Neural cell (in vitro differentiated cells): ENCODE data around the gene CEP350. TPM values are rescaled to one million over a fixed set of nuclear protein-coding genes. Genes with fewer than 3 reads are reported as not detected.

Source experiments
- H2AFZ ChIP-seq: fragments of 200-600, 300-800 bp; sonication (generic), shearing (Covaris generic); 2 replicates; pipeline ENCODE4 v1.6.0; 2014; ENCODE audit warnings: low read depth, mild to moderate bottlenecking, antibody characterized with exemption, low read length, moderate library complexity
- H3F3A ChIP-seq: fragments of 200-600 bp; shearing (Covaris generic); 2 replicates; pipeline ENCODE4 v1.6.1; 2016; ENCODE audit warnings: mild to moderate bottlenecking, moderate library complexity, mixed read lengths, antibody characterized with exemption, low read length; ENCODE audit not compliant: insufficient read depth, poor library complexity, severe bottlenecking
- H3K27ac ChIP-seq: fragments of 200-600, 300-800 bp; sonication (generic), shearing (Covaris generic); 2 replicates; pipeline ENCODE4 v1.5.1; 2014; ENCODE audit warnings: mild to moderate bottlenecking, low read length, moderate library complexity
- H3K27me3 ChIP-seq: fragments of 300-800, 200-600 bp; sonication (generic), shearing (Covaris generic); 2 replicates; pipeline ENCODE4 v1.6.0; 2014; ENCODE audit warnings: mild to moderate bottlenecking, low read depth, low read length, moderate library complexity; ENCODE audit not compliant: insufficient read depth
- H3K36me3 ChIP-seq: fragments of 300-800, 200-600 bp; sonication (generic), shearing (Covaris generic); 2 replicates; pipeline ENCODE4 v1.5.1; 2014; ENCODE audit warnings: mild to moderate bottlenecking, antibody characterized with exemption, low read length, moderate library complexity; ENCODE audit not compliant: insufficient read depth
- H3K4me2 ChIP-seq: fragments of 300-800, 200-600 bp; sonication (generic), shearing (Covaris generic); 2 replicates; pipeline ENCODE4 v1.6.0; 2014; ENCODE audit warnings: mild to moderate bottlenecking, low read length
- H3K4me3 ChIP-seq: fragments of 300-800, 200-600 bp; sonication (generic), shearing (Covaris generic); 2 replicates; pipeline ENCODE4 v1.5.1; 2014; ENCODE audit warnings: mild to moderate bottlenecking, low read length, moderate library complexity
- H3K79me2 ChIP-seq: fragments of 200-600 bp; shearing (Covaris generic); replicated peaks from 2 replicates; pipeline ENCODE4 v1.6.0; 2014; ENCODE audit warnings: mild to moderate bottlenecking, low read length, moderate library complexity; ENCODE audit not compliant: insufficient read depth
- H3K9ac ChIP-seq: fragments of 300-800, 200-600 bp; sonication (generic), shearing (Covaris generic); 2 replicates; pipeline ENCODE4 v1.6.1; 2016; ENCODE audit warnings: mild to moderate bottlenecking, low read length, mixed read lengths
- H3K9me2 ChIP-seq: fragments of 200-600 bp; shearing (Covaris generic); 2 replicates; pipeline ENCODE4 v1.6.1; 2016; ENCODE audit warnings: mild to moderate bottlenecking, low read length, mixed read lengths; ENCODE audit not compliant: insufficient read depth
- H3K9me3 ChIP-seq: fragments of 200-600, 300-800 bp; sonication (generic), shearing (Covaris generic); 2 replicates; pipeline ENCODE4 v1.6.1; 2016; ENCODE audit warnings: mild to moderate bottlenecking, mixed run types, low read length, moderate library complexity, mixed read lengths
- H4K20me1 ChIP-seq: fragments of 200-600 bp; shearing (Covaris generic); 2 replicates; pipeline ENCODE4 v1.6.1; 2016; ENCODE audit warnings: mild to moderate bottlenecking, mixed run types; ENCODE audit not compliant: insufficient read depth
- EP300 ChIP-seq: fragments of 450-650 bp; conservative IDR thresholded peaks from 2 replicates; pipeline ENCODE4 v1.6.1; 2014; ENCODE audit warnings: antibody characterized with exemption, mild to moderate bottlenecking, moderate library complexity; ENCODE audit not compliant: poor library complexity, severe bottlenecking
- EZH2 ChIP-seq: fragments of 200-600, 300-800 bp; shearing (Covaris generic), sonication (generic); IDR thresholded peaks from 2 replicates; pipeline ENCODE4 v1.6.1; 2014; ENCODE audit warnings: antibody characterized with exemption, low read length, borderline replicate concordance, mild to moderate bottlenecking; ENCODE audit not compliant: insufficient read depth, poor library complexity, severe bottlenecking
- MXI1 ChIP-seq: fragments of 450-650 bp; conservative IDR thresholded peaks from 2 replicates; pipeline ENCODE4 v1.6.1; 2014; ENCODE audit warnings: antibody characterized with exemption, mild to moderate bottlenecking; ENCODE audit not compliant: poor library complexity, severe bottlenecking
- POLR2AphosphoS5 ChIP-seq: IDR thresholded peaks from 2 replicates; pipeline ENCODE4 v1.6.1; 2012
- RAD21 ChIP-seq: fragments of 450-650 bp; conservative IDR thresholded peaks from 2 replicates; pipeline ENCODE4 v1.6.1; 2014; ENCODE audit warnings: antibody characterized with exemption, mild to moderate bottlenecking, moderate library complexity
- SMC3 ChIP-seq: fragments of 450-650 bp; conservative IDR thresholded peaks from 2 replicates; pipeline ENCODE4 v1.6.1; 2014; ENCODE audit warnings: antibody characterized with exemption, mild to moderate bottlenecking, moderate library complexity; ENCODE audit not compliant: poor library complexity
- TAF1 ChIP-seq: IDR thresholded peaks from 2 replicates; pipeline ENCODE4 v1.6.1; 2012; ENCODE audit warnings: low read depth
- polyA plus RNA-seq: library from polyadenylated mRNA; depleted of rRNA; stranded (reverse); fragments of >200 nt; gene quantifications from 2 replicates; pipeline ENCODE4 v1.2.3, GENCODE V29; 2014
- TF ChIP-seq, protein P1 (sequence below): IDR thresholded peaks from 2 replicates; pipeline ENCODE4 v1.6.1; 2012; ENCODE audit warnings: borderline replicate concordance
- TF ChIP-seq, protein P2 (sequence below): fragments of 450-650 bp; IDR thresholded peaks from 2 replicates; pipeline ENCODE4 v1.5.1; 2014; ENCODE audit warnings: antibody characterized with exemption, mild to moderate bottlenecking, moderate library complexity; ENCODE audit not compliant: poor library complexity, severe bottlenecking

The CEP350 gene
- polyA plus RNA-seq, 1 donor from 2014 or later = 28.1 TPM

DNA sequence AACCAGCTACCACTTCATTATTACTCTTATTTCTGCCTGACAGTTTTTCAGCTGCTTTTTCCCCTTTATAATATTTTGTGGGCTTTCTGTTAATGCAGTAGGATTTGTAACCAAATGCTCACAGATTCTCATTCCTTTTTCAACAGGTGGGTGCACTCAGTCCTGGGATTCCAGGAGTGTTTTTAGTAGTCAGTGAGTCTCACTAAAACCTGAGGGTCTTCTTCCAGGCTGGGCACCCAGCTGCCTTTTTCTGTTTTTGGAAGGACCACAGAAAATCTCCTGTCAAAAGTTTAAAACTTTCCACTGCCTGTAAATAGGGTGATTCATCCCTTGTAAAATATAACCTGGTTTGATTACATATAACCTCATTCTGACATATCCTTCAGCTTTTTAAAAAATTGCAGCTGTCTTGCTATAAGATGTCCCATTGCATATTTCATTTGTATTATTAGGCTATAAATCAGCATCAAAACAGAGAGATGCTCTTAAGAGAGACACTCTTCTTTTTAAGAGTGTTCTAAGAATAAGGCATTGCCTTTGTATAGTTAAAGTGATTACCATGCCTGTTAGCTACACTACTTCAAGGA, 16.8 kb upstream of the CEP350 start:
- no peaks in the 10 kb centered on the region for H3K79me2 ChIP-seq
- H3K27me3 ChIP-seq = no peaks in the 10 kb centered on the region
- no peaks in the 10 kb centered on the region for H3K9me2 ChIP-seq
- H3K9ac ChIP-seq = no peak overlapping the region
- no peak for TF ChIP-seq EP300
- TF ChIP-seq TAF1 = no peak
- no peak for TF ChIP-seq MXI1
- TF ChIP-seq, protein P1, sequence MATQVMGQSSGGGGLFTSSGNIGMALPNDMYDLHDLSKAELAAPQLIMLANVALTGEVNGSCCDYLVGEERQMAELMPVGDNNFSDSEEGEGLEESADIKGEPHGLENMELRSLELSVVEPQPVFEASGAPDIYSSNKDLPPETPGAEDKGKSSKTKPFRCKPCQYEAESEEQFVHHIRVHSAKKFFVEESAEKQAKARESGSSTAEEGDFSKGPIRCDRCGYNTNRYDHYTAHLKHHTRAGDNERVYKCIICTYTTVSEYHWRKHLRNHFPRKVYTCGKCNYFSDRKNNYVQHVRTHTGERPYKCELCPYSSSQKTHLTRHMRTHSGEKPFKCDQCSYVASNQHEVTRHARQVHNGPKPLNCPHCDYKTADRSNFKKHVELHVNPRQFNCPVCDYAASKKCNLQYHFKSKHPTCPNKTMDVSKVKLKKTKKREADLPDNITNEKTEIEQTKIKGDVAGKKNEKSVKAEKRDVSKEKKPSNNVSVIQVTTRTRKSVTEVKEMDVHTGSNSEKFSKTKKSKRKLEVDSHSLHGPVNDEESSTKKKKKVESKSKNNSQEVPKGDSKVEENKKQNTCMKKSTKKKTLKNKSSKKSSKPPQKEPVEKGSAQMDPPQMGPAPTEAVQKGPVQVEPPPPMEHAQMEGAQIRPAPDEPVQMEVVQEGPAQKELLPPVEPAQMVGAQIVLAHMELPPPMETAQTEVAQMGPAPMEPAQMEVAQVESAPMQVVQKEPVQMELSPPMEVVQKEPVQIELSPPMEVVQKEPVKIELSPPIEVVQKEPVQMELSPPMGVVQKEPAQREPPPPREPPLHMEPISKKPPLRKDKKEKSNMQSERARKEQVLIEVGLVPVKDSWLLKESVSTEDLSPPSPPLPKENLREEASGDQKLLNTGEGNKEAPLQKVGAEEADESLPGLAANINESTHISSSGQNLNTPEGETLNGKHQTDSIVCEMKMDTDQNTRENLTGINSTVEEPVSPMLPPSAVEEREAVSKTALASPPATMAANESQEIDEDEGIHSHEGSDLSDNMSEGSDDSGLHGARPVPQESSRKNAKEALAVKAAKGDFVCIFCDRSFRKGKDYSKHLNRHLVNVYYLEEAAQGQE = no peak
- no peak for TF ChIP-seq EZH2
- no peak for TF ChIP-seq POLR2AphosphoS5
- TF ChIP-seq SMC3 = no peak
- no peak for TF ChIP-seq RAD21
- TF ChIP-seq, protein P2, sequence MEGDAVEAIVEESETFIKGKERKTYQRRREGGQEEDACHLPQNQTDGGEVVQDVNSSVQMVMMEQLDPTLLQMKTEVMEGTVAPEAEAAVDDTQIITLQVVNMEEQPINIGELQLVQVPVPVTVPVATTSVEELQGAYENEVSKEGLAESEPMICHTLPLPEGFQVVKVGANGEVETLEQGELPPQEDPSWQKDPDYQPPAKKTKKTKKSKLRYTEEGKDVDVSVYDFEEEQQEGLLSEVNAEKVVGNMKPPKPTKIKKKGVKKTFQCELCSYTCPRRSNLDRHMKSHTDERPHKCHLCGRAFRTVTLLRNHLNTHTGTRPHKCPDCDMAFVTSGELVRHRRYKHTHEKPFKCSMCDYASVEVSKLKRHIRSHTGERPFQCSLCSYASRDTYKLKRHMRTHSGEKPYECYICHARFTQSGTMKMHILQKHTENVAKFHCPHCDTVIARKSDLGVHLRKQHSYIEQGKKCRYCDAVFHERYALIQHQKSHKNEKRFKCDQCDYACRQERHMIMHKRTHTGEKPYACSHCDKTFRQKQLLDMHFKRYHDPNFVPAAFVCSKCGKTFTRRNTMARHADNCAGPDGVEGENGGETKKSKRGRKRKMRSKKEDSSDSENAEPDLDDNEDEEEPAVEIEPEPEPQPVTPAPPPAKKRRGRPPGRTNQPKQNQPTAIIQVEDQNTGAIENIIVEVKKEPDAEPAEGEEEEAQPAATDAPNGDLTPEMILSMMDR = no peak
- H3K27ac ChIP-seq = no peak overlapping the region
- H3K9me3 ChIP-seq = no peaks in the 10 kb centered on the region
- H3K4me3 ChIP-seq = no peak overlapping the region
- no peaks in the 10 kb centered on the region for H4K20me1 ChIP-seq
- no peak overlapping the region for H2AFZ ChIP-seq
- no peaks in the 10 kb centered on the region for H3K36me3 ChIP-seq
- H3K4me2 ChIP-seq = no peak overlapping the region
- H3F3A ChIP-seq = no peaks in the 10 kb centered on the region

DNA sequence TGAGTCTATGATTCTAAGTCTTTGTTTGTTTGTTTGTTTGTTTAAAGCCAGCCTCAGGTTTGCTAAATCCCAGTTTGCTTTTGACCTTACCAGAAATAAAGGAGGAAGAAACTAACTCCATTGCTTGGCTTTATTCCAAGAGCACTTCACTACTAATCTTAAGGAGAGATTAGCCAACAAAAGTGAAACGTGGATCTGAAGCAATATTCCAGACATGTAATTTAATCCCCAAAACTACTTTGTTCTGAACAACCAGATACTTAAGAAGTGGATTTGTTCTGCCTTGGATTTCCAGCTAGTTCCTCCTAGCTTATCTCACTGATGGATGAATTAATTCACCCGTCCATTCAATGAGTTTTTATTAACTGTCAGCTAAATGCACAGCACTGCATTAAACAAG, 15.9 kb upstream of the CEP350 start:
- Histone ChIP-seq H3K27ac (no peak overlapping the region), H3K27me3 (no peaks in the 10 kb centered on the region), H3K4me2 (no peak overlapping the region), H3K4me3 (no peak overlapping the region), H3F3A (no peaks in the 10 kb centered on the region), H3K36me3 (no peaks in the 10 kb centered on the region), H3K9me3 (no peaks in the 10 kb centered on the region), H3K79me2 (no peaks in the 10 kb centered on the region), H2AFZ (no peak overlapping the region), H4K20me1 (no peaks in the 10 kb centered on the region), H3K9me2 (no peaks in the 10 kb centered on the region), H3K9ac (no peak overlapping the region)
- no peak for TF ChIP-seq EZH2
- TF ChIP-seq MXI1 = no peak
- TF ChIP-seq EP300 = no peak
- TF ChIP-seq SMC3 = no peak
